DMS 273 treated with DMSO at 0.1 percent for 48 hours (cell line): ENCODE measurements around the gene UPF1.
"Not testable (repeated sequence)": the region's sequence is repeated elsewhere in the genome, so short reads cannot be mapped to it uniquely, and the experiment has no call there.

Source experiments
- DNase-seq: peaks from one replicate; lab custom pipeline; 2025; lab: John Stamatoyannopoulos, UW

UPF1 gene

DNA sequence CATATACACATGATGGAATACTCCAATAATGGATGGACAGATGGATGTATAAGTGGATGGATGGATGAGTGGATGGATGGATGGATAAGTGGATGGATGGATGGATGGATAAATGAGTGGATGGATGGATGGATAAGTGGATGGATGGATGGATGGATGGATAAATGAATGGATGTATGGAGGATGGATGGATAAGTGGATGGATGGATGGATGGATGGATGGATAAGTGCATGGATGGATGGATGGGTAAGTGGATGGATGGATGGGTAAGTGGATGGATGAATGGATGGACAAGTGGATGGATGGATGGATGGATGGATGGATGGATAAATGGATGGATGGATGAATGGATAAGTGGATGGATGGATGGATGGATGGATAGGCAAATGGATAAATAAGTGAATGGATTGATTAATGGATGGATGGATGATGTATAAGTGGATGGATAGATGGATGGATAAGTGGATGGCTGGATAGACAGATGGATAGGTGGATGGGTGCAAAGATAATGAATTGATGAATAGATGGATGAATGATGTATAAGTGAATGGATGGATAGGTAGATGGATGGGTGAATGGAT lies 32.3 kb upstream of the UPF1 start:
- DNase-seq = no peak

DNA sequence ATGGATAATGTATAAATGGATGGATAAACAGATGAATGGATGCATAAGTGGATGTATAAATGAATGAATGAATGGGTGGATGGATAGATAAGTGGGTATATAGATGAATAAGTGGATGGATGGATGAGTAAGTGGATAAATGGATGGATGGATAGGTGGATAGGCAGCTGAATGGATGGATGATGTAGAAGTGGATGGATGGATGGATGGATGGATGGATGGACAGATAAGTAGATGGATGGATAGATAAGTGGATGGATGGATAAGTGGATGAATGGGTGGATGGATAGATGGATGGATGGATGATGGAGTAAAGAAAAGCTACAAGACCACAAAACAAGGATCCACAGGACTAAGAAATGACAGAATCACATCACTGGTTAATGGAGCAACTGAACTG lies 31.7 kb upstream of the UPF1 start:
- no peak for DNase-seq

DNA sequence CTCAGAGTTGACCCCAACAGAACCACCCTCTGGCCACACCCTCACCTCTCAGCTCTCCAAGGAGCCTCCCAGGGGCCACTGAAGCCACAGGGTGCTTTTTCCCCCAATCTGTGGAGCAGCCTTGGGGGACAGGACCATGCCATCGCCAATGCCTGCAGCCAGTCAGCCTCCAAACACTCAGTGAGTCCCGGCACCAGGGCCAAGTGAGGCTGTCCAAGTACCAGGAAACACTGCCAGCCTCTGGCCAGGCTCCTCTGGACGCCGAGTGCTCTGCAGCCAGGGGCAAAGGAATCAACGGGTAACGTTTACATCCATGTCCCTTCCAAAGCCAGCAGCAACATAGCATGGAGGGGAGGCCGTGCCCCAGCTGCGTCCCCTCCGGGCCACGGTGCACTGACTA lies 31.1 kb upstream of the UPF1 start:
- DNase-seq = no peak

DNA sequence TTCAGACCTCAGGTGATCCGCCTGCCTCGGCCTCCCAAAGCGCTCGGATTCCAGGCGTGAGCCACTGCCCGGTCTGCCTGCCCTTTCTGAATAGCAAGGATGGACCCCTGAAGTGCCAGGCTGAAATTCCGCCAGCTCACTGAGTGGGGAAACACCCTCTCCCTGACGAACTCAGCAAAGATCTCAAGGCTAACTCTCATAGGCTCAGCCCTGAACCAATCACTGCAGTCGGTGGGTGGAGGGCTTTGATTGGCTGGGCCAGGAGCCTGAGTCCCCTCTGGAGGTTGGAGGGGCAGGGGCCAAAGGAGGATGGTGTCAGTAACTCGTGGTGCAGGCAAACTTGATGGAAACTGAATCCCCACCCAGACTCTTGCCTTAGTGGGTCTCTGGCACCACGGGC lies 29.4 kb upstream of the UPF1 start:
- no peak for DNase-seq

DNA sequence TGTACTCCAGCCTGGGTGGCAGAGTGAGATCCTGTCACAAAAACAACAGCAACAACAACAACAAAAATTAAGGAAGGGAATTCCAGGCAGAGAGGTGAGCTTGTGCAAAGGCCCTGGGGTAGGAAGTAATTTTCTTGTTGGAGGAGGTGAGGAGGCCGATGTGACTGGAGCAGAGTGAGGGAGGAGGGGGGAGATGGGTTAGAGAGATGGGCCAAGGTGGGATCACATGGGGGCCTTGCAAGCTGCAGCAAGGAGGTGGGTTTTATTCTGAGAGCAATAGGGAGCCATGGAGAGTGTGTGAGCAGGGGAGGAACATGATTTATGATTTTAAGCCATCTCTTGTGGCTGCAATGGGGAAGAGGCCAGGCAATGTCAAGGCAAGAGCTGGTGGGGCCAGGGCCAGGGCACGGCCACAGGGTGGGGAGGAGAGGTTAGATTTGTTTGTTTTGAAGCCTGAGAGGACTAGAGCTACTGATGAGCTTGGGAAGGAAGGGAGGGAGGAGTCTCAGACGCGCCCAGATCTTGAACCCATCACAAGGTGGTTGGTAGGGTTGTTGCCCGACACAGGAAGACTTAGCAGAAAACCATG lies 28.1 kb upstream of the UPF1 start:
- DNase-seq = no peak

DNA sequence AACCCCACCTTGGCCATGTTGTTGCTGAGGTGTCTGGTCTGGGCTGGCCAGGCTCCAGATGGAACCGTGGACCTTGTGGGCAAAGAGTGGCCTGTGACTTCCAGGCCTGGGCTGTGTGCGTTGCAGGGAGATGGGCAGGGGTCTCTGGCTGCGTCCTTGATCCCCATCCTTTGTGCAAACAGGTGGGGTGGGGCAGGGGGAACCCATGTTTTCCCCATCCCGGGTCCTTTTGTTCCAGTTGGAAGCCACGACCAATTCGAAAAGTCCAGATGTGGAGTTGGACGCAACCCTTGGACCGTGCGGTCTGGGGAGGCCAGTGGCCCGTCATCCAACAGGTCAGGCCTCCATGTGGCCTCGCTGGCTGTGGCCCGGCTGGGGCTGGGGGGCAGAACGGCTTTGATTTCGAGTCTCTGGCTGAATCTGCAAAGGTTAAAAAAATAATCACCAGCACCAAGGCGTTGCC lies 27.6 kb upstream of the UPF1 start:
- no peak for DNase-seq

DNA sequence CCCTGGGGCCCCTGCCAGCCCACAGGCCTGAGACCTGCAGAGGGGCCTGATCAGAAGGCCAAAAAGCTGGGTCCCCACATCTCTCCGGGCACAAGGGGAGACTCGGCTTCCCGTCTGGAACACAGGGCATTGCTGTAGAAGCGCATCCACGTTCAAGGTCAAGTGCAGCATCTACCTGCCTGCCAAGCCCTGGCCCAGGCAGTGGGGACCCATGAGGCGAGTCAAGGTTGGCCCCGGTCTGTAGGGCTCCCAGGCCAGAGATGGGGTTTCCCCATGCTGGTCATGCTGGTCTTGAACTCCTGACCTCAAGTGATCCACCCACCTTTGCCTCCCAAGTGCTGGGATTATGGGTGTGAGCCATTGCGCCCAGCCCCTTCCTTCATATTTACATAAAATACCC lies 27.1 kb upstream of the UPF1 start:
- no peak for DNase-seq

DNA sequence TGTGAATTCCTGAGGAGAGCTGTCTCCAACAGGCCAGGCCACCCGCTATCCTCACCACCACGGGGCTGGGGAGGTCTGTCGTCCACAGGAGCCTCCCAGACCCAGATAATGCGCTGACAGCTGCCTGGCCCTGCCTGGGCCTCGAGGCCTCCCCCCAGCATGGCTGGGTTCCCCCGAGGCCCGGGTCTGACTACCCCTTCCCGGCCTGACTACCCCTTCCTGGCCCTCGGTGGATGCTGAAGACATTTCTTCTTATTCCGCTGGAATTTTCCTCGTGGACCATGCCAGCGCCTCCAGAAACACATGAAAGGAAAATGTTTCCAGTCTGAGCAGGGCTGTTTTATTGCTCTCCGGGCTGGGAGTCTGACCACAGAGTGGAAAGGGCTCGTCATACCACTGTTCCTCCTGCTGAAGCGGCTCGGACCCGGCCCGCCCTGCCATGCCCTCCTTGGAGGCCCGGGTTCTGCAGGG lies 23.9 kb upstream of the UPF1 start:
- no peak for DNase-seq

DNA sequence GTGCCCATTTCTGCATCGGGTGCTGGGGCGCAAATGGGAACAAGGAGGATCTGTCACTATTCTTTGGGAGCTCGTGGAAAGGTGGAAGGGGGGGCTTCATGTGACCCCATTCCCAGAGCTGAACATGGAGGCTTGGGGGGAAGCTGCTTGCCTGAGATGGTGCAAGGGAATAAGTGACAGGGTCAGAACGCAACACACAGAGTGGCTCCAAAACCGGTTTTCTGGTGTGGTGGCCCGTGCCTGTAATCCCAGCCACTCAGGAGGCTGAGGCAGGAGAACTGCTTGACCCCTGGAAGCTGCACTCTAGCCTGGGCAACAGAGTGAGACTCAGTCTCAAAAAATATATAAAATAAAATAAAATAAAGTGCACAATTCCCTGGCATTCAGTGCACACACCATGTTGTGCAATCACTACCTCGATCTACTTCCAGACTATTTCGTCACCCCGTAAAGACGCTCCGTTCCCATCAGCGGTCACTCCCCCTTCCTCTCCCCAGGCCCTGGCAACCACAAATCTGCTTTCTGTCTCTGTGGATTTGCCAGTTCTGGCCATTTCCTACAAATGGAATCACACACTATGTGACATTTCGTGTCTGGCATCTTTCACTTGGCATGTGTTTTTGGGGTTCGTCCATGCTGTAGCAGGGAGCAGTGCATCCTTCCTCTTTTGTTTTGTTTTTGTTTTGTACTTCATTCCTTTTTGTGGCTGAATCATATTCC lies 22.4 kb upstream of the UPF1 start:
- no peak for DNase-seq

DNA sequence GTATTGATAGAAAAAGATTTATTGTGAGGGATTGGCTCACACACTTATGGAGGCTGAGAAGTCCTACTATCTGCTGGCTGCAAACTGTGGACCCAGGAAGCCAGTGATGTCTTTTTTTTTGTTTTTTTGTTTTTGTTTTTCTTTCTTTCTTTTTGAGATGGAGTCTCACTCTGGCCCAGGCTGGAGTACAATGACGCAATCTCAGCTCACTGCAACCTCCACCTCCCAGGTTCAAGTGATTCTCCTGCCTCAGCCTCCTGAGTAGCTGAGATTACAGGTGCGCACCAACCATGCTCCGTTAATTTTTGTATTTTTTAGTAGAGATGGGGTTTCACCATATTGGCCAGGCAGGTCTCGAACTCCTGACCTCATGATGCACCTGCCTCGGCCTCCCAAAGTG lies 20.1 kb upstream of the UPF1 start:
- DNase-seq = not testable (repeated sequence)

DNA sequence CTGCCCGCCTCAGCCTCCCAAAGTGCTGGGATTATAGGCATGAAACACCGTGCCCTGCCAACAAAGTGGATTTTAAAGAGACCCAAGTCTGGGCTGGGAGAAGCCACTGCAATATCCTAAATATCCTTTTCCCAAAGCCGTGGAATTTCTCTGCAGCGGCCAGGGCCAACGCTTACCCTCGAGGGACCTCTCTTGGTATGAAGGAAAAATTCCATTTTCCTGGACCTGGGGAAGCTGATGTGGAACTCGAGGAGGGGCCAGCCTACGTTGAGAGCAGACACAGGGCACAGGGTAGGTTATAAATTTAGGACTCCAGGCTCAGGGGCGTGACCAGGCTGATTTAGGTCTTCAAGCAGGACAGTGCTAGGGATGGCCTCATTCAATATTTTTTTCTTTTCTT lies 17.7 kb upstream of the UPF1 start:
- DNase-seq = no peak

DNA sequence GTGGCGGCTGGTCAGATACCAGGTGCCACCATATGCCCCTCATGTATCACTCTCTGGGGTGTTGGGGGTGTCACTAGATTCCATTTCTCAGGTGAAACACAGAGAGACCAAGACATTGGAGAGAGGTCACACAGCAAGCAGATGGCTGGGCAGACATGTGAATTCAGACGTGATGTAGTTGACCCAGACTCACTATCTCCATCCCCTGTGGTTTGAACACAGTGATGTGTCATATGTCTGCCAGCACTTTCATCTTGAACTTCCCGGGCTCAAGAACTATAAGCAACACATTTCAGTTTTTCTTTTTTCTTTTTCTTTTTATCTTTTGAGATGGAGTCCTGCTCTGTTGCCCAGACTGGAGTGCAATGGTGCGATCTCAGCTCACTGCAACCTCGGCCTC lies 16.1 kb upstream of the UPF1 start:
- DNase-seq = no peak

DNA sequence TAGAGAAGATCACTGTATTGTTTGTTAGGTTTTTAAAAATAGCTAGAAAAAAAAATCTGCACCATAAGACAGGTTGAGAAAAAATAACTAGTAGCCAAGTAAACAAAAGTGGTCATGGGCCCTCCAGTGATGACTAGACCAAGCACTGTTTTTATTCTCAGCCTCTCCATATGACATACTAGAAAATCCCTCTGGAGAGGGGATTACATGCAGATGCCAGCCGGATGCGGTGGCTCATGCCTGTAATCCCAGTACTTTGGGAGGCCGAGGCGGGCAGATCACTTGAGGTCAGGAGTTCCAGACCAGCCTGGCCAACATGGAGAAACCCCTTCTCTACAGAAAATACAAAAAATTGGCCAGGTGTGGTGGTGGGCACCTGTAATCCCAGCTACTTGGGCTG lies 15.1 kb upstream of the UPF1 start:
- DNase-seq = not testable (repeated sequence)

DNA sequence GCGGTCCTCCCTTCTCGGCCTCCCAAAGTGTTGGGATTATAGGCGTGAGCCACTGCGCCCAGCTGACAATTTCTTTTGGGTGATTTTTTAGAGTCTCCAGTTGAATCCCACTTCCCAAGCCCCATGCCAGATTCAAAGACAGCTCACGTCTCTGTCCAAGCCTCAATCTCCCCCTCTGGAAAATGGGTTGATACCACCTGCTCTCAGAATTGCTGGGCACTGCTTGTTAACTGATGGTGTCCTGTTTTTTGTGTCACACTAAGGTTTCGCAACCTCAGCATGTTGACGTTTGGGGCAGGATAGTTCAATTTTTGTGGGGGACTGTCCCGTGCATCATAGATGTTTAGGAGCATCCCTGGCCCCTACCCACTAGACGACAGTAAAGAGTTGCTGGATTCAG lies 14.2 kb upstream of the UPF1 start:
- no peak for DNase-seq

DNA sequence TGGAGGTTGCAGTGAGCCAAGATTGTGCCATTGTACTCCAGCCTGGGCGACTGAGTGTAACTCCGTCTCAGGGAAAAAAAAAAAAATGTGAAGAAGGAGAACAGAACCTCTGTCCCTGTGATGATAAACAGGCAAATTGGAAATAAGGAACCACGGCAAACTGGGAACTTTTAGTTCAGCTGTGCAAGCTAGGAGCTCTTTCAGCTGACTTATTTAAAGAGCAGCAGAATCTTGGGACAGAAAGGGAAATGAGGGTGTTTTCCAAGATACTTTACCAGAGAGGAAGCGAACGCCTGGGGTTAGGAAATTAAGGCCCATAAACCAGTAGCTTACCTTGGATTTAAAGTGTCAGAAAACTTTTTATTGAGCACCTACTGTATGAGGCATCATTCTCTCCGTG lies 3.0 kb upstream of the UPF1 start:
- no peak for DNase-seq

DNA sequence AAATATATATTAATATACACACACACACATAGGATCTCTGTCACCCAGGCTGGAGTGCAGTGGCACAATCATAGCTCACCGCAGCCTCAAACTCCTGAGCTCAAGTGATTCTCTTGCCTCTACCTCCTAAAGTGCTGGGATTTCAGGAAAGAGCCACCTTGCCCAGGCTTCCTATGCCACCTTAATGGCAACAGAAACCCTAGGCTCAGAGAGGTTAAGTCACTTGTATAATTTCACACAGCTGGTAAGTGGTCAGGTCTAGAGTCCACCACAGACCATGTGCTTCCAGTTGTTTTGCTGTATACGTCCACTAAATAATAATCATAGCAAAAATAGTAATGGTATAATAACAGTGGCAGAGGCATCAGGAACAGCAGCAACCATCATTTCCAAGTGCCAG lies 1.3 kb upstream of the UPF1 start:
- no peak for DNase-seq

DNA sequence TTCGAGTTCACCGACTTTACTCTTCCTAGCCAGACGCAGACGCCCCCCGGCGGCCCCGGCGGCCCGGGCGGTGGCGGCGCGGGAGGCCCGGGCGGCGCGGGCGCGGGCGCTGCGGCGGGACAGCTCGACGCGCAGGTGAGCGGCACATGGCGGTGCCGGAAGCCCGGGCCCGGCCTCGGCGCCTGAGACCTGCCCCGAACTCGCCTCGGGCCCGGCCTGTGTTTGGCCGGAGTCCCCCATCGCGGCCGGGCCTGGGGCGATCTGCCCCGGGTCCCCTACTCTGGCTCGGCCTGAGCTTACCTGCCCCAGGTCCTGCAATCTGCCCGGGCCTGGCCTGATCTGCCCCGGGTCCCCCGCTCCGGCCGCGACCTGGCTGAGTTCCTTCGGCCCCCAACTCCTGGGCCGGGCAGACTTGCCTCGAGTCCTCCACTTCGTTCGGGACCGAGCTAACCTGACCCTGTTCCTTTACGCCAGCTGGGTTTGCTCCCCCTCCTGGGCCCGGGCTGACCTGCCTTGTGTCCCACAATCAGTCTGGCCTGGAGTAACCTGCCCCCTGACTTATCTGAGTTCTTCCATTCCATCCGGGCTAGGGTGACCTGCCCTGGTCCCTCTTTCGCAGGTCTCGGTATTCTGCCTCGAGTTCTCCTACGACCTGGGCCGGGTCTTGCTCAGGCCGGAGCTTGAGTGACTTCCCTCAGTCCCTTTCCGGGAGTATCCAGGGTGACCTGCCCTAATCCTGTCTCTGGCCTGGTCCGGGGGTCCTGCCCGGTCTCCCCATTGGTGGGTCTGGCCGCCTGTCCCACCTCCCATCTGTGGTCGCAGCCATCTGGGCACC lies 764 bp downstream of the UPF1 start:
- no peak for DNase-seq

DNA sequence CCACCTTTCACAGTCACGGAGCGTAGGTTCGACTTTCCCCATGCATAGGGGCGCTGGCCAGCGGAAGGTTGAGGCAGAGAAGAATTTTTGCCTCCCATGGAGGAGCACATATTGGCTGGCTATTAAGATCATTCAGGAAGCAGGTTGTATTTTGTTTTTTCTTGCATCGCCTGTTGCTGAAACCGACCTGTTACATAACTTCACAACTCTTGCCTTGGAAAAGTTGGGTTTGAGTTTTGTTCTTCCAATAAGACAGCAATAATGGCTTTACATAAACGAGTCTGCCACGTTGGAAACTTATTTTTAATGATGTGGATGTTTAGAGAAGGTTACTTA lies 1.4 kb downstream of the UPF1 start:
- DNase-seq = no peak

DNA sequence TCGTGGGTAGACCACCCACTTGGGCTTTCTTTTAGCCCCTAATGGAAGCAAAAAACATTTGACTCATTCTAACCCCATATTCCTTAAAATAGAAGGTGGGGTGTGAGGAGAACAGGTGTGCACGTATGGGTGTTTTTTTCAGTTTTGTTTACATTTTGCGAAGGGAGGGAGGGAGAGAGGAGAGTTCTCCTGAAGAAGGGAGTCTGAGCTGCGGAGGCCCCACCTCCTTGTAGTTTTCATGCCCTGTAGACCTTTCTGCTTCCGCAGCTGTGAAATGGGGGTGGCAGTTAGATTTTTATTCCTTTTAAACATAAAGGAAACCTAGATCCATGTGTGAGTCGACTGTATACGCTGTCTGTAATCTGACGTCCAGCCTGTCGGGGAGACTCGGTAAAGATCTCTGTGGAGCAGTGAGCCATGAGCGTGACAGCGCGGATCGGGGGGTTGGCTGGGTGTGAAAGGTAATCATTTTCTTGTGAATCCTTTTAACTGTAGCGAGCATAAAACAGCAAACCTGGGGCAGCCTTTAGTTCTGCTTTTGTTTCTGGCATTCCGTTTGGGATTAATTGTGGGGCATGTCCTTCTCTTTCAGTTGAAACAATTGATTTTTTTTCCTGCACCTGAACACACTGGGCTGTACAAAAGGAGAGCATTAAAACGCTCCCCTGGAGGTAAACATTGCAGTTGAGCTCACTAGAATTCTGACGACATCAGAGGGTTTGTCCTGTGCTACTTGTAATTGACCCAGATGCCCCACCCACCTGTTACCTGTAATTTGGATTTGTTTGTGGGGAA lies 2.3 kb downstream of the UPF1 start:
- DNase-seq = no peak

DNA sequence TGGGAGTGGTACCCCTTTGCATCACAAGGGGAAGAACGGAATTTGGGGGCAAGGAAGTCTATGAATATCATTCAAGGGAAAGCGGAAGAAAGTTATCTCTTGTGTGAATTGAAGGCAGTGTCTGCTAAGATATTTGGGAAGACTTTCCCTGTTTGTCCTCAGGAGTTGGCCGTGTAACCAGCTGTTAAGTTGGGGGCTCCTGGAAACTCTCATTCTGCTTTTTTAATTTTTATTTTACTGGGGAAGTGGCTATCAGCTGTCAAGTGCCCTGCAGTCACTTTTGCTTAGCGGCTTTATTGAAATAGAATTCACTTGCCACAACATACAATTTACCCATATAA lies 2.9 kb downstream of the UPF1 start:
- no peak for DNase-seq

DNA sequence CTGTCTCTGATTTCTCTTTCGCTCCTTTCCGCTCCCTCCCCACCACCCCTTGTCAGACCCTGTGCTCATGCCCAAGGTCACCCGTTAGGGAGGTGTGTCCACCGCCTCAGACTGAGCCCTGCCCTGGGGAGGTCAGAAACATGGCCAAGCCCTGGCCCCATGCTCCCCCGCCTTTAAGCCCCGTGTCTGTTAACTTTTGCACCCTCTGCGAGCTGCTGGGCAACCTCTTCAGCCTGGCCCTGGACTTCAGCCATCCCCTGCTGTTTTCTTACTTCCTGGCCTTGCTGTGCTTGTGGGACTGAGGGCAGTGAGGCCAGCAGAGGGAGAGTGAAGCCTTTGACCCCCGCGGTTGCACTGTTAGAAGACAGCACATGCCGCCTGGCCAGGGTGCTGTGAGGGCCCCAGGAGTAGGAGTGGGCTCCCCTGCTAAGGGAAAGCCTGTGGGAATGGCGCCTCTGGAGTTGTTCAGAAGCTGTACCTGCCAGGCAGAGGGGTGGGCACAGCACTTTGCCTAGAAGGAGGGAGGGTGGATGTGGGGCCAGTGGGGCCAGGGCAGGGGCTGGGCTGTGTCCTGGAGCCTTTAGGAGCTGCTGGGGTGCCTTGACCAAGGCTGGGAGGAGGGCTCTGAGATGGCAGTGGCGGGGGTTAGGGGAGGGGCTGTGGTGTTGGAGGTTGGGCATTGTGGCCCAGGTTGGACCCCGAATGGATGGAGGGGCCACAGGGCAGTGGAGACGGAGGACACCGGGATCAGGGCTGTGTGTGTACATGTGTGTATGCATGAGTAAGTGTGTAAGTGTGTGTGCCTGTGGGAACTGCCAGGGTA lies 7.9 kb downstream of the UPF1 start:
- no peak for DNase-seq
